ENCODE data around the gene RGS12.
"Not testable (repeated sequence)": the region's sequence is repeated elsewhere in the genome, so short reads cannot be mapped to it uniquely, and the experiment has no call there.

The RGS12 gene

DNA sequence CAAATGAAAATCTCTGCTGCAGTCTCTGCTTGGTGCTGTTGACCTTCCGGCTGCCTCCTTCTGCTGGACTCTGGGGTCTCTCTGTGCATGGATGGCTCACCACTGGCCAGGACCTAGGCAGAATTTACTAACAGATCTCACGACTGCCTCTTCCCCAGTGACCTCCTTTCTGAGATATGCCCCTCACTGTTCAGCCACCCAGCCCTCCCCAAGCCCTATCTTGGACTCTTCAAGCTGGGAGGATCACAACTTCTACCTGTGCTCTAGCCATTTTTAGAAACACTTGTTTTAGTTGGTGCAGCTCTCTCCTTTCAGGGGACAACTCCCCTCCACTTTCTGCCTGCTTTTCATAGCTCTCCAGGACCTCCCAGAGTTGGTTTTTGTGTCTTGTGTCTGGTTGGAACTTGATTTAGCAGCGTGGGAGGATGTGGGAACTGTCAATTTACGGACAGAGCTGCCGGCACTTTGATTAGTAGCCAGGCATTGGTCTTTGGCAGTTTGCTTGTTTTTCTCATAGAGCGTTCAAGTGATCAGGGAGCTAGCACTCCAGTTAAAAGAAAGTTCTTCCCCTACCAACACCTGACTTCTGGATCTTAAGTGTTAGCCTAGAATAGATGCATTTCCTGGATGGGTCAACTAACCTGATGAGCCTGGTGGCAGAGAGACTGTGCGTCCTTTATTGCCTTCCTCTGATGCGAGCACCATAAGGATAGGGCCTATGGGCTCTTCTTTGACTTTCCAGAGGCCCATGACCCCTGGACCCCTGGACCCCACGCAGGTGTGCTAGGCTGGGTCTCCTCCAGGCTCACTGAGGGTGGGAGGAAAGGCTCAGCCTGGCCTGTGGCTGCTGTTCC is 6.5 kb downstream of the RGS12 start:
- no peaks in the 10 kb centered on the region for H4K20me1 ChIP-seq (ENCODE audit: low read depth, low read length)
- no peaks in the 10 kb centered on the region for H3K36me3 ChIP-seq (ENCODE audit: low read length)
- H2AFZ ChIP-seq (ENCODE audit: low read depth, low read length, severe bottlenecking) = no peak overlapping the region
- no peaks in the 10 kb centered on the region for H3K9me2 ChIP-seq (replicated peaks; ENCODE audit: insufficient read depth, low read length)
- no peak overlapping the region for H3K4me3 ChIP-seq (ENCODE audit: insufficient read depth, low read length, poor library complexity, severe bottlenecking)
- no peak overlapping the region for H3K9ac ChIP-seq (ENCODE audit: low read length)
- H3F3A ChIP-seq (ENCODE audit: insufficient read depth) = no peaks in the 10 kb centered on the region
- no peak overlapping the region for H3K4me2 ChIP-seq (ENCODE audit: low read depth, low read length, poor library complexity, severe bottlenecking)
- TF ChIP-seq, protein P1, sequence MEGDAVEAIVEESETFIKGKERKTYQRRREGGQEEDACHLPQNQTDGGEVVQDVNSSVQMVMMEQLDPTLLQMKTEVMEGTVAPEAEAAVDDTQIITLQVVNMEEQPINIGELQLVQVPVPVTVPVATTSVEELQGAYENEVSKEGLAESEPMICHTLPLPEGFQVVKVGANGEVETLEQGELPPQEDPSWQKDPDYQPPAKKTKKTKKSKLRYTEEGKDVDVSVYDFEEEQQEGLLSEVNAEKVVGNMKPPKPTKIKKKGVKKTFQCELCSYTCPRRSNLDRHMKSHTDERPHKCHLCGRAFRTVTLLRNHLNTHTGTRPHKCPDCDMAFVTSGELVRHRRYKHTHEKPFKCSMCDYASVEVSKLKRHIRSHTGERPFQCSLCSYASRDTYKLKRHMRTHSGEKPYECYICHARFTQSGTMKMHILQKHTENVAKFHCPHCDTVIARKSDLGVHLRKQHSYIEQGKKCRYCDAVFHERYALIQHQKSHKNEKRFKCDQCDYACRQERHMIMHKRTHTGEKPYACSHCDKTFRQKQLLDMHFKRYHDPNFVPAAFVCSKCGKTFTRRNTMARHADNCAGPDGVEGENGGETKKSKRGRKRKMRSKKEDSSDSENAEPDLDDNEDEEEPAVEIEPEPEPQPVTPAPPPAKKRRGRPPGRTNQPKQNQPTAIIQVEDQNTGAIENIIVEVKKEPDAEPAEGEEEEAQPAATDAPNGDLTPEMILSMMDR (IDR thresholded peaks at IDR 0.05; ENCODE audit: insufficient read depth, low read length, poor library complexity, severe bottlenecking) = no peak
- TF ChIP-seq EZH2phosphoT487 (conservative IDR thresholded peaks at IDR 0.05; ENCODE audit: low read length) = no peak
- H3K27ac ChIP-seq (ENCODE audit: low read depth, low read length) = no peak overlapping the region
- no peaks in the 10 kb centered on the region; the same call in 1 of the 2 replicates for H3K27me3 ChIP-seq (ENCODE audit: low read length)
- no peaks in the 10 kb centered on the region for H3K79me2 ChIP-seq (ENCODE audit: insufficient read depth, low read length)
- no peaks in the 10 kb centered on the region for H3K9me3 ChIP-seq (ENCODE audit: insufficient read depth, low read length)

DNA sequence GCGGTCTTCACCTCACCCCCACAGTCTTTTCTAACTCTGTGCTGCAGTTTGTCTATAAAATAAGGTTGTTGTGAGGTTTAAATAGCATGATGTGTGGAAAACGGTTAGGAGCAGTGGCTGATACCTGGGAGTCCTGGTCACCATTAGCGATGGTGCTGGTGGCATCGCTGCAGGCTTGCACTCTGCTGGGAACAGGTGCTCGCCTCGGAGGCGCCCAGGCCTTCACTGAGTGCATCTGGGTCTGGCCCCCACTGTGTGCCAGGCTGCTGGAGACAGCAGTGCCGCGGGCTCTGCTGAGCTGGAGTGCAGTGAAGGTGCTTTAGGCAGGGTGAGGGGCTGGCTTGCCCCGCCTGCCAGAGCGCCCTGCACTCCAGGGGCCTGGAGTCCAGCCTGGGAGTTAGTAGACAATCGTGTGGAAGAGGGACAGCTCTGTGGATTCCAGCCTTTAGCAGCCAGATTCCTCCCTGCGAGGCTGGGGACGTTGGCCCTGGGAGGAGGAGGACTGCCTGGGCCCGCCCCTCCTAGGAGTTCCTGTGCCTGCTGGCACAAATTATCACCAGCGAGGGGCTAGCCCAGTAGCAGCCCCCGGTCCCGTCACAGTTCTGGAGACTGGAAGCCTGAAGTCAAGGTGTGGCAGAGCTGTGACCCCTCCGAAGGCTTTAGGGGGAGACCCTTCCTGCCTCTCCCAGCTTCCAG is 7.3 kb downstream of the RGS12 start:
- Histone ChIP-seq H3K36me3 (ENCODE audit: low read length) (no peaks in the 10 kb centered on the region), H4K20me1 (ENCODE audit: low read depth, low read length) (no peaks in the 10 kb centered on the region), H2AFZ (ENCODE audit: low read depth, low read length, severe bottlenecking) (no peak overlapping the region), H3K79me2 (ENCODE audit: insufficient read depth, low read length) (no peaks in the 10 kb centered on the region), H3F3A (ENCODE audit: insufficient read depth) (no peaks in the 10 kb centered on the region), H3K9me2 (replicated peaks; ENCODE audit: insufficient read depth, low read length) (no peaks in the 10 kb centered on the region), H3K4me3 (ENCODE audit: insufficient read depth, low read length, poor library complexity, severe bottlenecking) (no peak overlapping the region), H3K27ac (ENCODE audit: low read depth, low read length) (no peak overlapping the region), H3K27me3 (ENCODE audit: low read length) (no peaks in the 10 kb centered on the region), H3K9me3 (ENCODE audit: insufficient read depth, low read length) (no peaks in the 10 kb centered on the region), H3K9ac (ENCODE audit: low read length) (no peak overlapping the region), H3K4me2 (ENCODE audit: low read depth, low read length, poor library complexity, severe bottlenecking) (no peak overlapping the region)
- TF ChIP-seq, protein P1 (IDR thresholded peaks at IDR 0.05; ENCODE audit: insufficient read depth, low read length, poor library complexity, severe bottlenecking) = no peak
- TF ChIP-seq EZH2phosphoT487 (conservative IDR thresholded peaks at IDR 0.05; ENCODE audit: low read length) = no peak

DNA sequence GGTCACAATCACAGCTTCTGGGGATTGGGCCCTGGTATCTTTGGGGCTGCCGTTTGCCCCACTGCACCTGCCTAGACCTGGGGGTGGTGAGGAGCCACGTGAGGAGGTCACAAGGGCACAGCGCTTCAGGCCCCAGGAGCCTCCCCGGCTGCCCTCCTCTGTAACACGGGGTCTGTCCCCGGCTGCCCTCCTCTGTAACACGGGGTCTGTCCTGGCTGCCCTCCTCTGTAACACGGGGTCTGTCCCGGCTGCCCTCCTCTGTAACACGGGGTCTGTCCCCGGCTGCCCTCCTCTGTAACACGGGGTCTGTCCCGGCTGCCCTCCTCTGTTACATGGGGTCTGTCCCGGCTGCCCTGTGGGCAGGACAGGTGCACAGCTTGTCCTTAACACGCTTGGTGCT is 8.1 kb downstream of the RGS12 start:
- H3K9ac ChIP-seq (ENCODE audit: low read length); H3K36me3 ChIP-seq (ENCODE audit: low read length); H3K27me3 ChIP-seq (ENCODE audit: low read length); H3K79me2 ChIP-seq (ENCODE audit: insufficient read depth, low read length); H3K9me3 ChIP-seq (ENCODE audit: insufficient read depth, low read length); H3K4me3 ChIP-seq (ENCODE audit: insufficient read depth, low read length, poor library complexity, severe bottlenecking); H2AFZ ChIP-seq (ENCODE audit: low read depth, low read length, severe bottlenecking); H3K27ac ChIP-seq (ENCODE audit: low read depth, low read length); H3K9me2 ChIP-seq (replicated peaks; ENCODE audit: insufficient read depth, low read length); H3F3A ChIP-seq (ENCODE audit: insufficient read depth); H4K20me1 ChIP-seq (ENCODE audit: low read depth, low read length); H3K4me2 ChIP-seq (ENCODE audit: low read depth, low read length, poor library complexity, severe bottlenecking): not testable (repeated sequence)
